ENCODE measurements around the gene UBR3. TPM values are rescaled to one million over a fixed set of nuclear protein-coding genes. Genes with fewer than 3 reads are reported as not detected.
A peak's percentile ranks its signal among the peaks of the same experiment; 100 is the strongest.
"Not testable (repeated sequence)": the region's sequence is repeated elsewhere in the genome, so short reads cannot be mapped to it uniquely, and the experiment has no call there.

The UBR3 gene
- total RNA-seq, 1 donor from 2014 or later, result 23.0 TPM

DNA sequence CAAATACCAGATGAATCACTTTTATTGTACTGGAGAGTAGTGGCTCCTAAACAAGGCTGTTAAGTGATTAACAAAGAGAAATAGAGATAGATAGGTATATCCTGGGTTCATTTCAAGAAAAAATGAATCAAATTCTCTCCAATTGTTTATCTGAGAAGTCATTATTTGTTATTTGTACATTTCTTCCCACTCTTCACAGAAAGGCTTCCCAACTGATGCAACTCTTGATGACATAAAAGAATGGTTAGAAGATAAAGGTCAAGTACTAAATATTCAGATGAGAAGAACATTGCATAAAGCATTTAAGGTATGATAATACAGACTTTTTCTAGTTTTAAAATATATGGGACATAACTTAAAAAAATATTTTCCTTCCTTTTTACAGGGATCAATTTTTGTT lies 20.7 kb upstream of the UBR3 start:
- no peaks in the 10 kb centered on the region for H3K27me3 ChIP-seq (ENCODE audit: control insufficient read depth, insufficient read depth, low read length)
- H3K4me3 ChIP-seq (ENCODE audit: low read depth, low read length), result no peak overlapping the region
- TF ChIP-seq, protein P1, sequence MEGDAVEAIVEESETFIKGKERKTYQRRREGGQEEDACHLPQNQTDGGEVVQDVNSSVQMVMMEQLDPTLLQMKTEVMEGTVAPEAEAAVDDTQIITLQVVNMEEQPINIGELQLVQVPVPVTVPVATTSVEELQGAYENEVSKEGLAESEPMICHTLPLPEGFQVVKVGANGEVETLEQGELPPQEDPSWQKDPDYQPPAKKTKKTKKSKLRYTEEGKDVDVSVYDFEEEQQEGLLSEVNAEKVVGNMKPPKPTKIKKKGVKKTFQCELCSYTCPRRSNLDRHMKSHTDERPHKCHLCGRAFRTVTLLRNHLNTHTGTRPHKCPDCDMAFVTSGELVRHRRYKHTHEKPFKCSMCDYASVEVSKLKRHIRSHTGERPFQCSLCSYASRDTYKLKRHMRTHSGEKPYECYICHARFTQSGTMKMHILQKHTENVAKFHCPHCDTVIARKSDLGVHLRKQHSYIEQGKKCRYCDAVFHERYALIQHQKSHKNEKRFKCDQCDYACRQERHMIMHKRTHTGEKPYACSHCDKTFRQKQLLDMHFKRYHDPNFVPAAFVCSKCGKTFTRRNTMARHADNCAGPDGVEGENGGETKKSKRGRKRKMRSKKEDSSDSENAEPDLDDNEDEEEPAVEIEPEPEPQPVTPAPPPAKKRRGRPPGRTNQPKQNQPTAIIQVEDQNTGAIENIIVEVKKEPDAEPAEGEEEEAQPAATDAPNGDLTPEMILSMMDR (IDR thresholded peaks at IDR 0.05; ENCODE audit: insufficient read depth, low read length, poor library complexity, severe bottlenecking), result no peak
- no peaks in the 10 kb centered on the region for H3K36me3 ChIP-seq (ENCODE audit: control insufficient read depth, insufficient read depth, low read length)
- no peak for DNase-seq (ENCODE audit: low read depth)

DNA sequence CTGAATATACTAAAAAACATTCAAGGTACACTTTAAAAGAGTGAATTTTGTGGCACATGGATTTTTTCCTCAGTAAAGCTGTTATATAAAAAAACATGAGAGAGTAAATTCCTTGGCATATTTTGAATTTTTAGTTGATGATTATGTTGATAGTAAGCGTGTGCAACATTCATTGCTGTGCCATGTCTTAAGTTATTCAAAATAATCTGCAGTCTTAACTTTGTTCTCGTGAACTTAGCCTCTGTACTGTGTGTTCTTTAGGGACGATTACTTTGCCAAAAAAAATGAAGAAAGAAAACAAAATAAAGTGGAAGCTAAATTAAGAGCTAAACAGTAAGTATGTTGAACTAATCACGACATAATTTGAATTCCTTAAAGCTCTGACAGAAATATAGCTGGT lies 19.0 kb upstream of the UBR3 start:
- no peaks in the 10 kb centered on the region for H3K36me3 ChIP-seq (ENCODE audit: control insufficient read depth, insufficient read depth, low read length)
- H3K4me3 ChIP-seq (ENCODE audit: low read depth, low read length), result no peak overlapping the region
- TF ChIP-seq, protein P1 (IDR thresholded peaks at IDR 0.05; ENCODE audit: insufficient read depth, low read length, poor library complexity, severe bottlenecking), result no peak
- DNase-seq (ENCODE audit: low read depth), result no peak
- H3K27me3 ChIP-seq (ENCODE audit: control insufficient read depth, insufficient read depth, low read length), result no peaks in the 10 kb centered on the region

DNA sequence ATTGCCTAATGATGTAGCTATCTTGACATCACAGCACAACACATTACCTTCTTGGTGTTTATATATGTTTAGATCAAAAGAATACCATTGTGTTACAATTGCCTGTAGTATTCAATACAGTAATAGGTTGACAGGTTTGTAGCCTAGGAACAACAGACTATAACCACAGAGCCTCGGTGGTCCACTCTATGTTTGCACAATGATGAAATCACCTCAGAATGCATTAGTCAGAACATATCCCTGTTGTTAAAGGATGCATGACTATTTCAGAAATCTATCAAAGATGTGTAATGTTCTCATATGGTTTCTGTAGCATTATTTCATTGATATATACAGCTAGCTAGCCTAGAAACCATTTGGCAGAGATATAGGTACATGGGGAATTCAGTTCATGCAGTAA lies 11.4 kb upstream of the UBR3 start:
- TF ChIP-seq, protein P1 (IDR thresholded peaks at IDR 0.05; ENCODE audit: insufficient read depth, low read length, poor library complexity, severe bottlenecking), result no peak
- Histone ChIP-seq H3K4me3 (ENCODE audit: low read depth, low read length) (no peak overlapping the region), H3K36me3 (ENCODE audit: control insufficient read depth, insufficient read depth, low read length) (peaks cover 1% of the 10 kb centered on the region), H3K27me3 (ENCODE audit: control insufficient read depth, insufficient read depth, low read length) (no peaks in the 10 kb centered on the region)
- DNase-seq (ENCODE audit: low read depth), result peak; percentile 72

DNA sequence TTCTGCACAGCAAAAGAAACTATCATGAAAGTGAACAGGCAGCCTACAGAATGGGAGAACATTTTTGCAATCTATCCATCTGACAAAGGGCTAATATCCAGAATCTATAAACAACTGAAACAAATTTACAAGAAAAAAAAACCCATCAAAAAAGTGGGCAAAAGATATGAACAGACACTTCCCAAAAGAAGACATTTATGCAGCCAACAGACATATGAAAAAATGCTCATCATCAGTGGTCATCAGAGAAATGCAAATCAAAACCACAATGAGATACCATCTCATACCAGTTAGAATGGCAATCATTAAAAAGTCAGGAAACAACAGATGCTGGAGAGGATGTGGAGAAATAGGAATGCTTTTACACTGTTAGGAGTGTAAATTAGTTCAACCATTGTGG lies 10.3 kb upstream of the UBR3 start:
- not testable (repeated sequence) for DNase-seq (ENCODE audit: low read depth); H3K36me3 ChIP-seq (ENCODE audit: control insufficient read depth, insufficient read depth, low read length); H3K27me3 ChIP-seq (ENCODE audit: control insufficient read depth, insufficient read depth, low read length); H3K4me3 ChIP-seq (ENCODE audit: low read depth, low read length)

DNA sequence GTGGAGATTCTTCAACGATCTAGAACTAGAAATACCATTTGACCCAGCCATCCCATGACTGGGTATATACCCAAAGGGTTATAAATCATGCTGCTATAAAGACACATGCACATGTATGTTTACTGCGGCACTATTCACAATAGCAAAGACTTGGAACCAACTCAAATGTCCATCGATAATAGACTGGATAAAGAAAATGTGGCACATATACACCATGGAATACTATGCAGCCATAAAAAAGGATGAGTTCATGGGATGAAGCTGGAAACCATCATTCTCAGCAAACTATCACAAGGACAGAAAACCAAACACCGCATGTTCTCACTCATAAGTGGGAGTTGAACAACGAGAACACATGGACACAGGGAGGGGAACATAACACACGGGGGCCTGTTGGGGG lies 9.9 kb upstream of the UBR3 start:
- H3K4me3 ChIP-seq (ENCODE audit: low read depth, low read length); DNase-seq (ENCODE audit: low read depth); H3K27me3 ChIP-seq (ENCODE audit: control insufficient read depth, insufficient read depth, low read length); H3K36me3 ChIP-seq (ENCODE audit: control insufficient read depth, insufficient read depth, low read length): not testable (repeated sequence)

DNA sequence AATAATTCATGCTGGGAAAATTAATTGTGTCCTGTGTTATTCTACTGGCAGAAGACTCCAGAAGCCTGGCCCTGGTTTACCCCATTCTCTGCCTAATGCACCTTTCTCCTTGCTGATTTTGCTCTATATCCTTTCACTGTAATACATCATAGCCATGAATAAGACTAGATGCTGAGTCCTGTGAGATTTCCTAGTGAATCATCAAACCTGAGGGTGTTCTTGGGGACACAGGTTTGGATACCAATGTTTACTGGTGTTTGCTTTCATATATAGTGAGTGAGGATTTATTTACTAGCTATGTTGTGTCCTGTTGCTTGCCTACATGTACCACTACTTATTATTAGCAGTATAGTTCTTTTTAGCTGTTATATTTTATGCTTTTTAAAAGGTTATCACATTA lies 9.0 kb upstream of the UBR3 start:
- Histone ChIP-seq H3K4me3 (ENCODE audit: low read depth, low read length) (no peak overlapping the region), H3K36me3 (ENCODE audit: control insufficient read depth, insufficient read depth, low read length) (peaks cover 1% of the 10 kb centered on the region), H3K27me3 (ENCODE audit: control insufficient read depth, insufficient read depth, low read length) (no peaks in the 10 kb centered on the region)
- TF ChIP-seq, protein P1 (IDR thresholded peaks at IDR 0.05; ENCODE audit: insufficient read depth, low read length, poor library complexity, severe bottlenecking), result no peak
- no peak for DNase-seq (ENCODE audit: low read depth)

DNA sequence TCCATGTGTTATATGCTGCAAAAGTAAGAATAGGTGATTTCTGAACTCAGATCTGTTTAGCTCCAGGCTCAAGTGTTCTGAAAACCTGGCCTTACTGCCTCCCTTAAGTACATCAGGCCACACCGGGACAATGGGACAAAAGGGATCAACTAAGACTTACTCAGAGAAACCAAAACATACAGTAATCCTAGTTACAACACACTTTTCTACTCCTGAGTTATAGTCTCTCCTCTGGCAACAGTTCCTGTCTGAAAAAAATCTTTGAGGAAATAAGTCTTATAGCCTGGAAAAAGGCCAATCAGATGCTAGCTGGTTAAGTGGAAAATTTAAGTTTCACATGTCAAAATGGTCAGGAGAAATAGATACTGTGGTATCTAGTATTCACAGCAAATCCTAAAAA lies 8.1 kb upstream of the UBR3 start:
- TF ChIP-seq, protein P1 (IDR thresholded peaks at IDR 0.05; ENCODE audit: insufficient read depth, low read length, poor library complexity, severe bottlenecking), result no peak
- H3K4me3 ChIP-seq (ENCODE audit: low read depth, low read length), result no peak overlapping the region
- DNase-seq (ENCODE audit: low read depth), result no peak
- no peaks in the 10 kb centered on the region for H3K27me3 ChIP-seq (ENCODE audit: control insufficient read depth, insufficient read depth, low read length)
- H3K36me3 ChIP-seq (ENCODE audit: control insufficient read depth, insufficient read depth, low read length), result peaks cover 1% of the 10 kb centered on the region

DNA sequence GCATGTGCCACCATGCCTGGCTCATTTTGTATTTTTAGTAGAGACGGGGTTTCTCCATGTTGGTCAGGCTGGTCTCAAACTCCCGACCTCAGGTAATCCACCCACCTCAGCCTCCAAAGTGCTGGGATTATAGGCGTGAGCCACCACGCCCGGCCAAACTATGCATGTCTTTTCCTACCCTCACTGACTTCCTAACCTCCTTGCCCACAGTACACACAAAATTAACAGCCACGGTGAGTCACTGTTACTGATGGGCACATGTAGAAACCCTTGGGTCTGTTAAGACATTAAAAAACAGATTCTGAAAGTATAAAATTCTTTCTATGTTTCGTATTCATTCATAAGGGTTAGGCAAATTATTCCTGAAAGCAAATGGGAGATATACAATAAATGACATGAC lies 7.2 kb upstream of the UBR3 start:
- not testable (repeated sequence) for H3K4me3 ChIP-seq (ENCODE audit: low read depth, low read length); H3K27me3 ChIP-seq (ENCODE audit: control insufficient read depth, insufficient read depth, low read length); H3K36me3 ChIP-seq (ENCODE audit: control insufficient read depth, insufficient read depth, low read length); DNase-seq (ENCODE audit: low read depth)

Data from kidney epithelial cell (primary cell).